WERI-Rb-1 (cell line): ENCODE results near the gene PARP12.

Experiments used
- DNase-seq: peaks from one replicate; pipeline ENCODE4 v3.0.0-alpha.2; 2020
- H3K27ac ChIP-seq: fragments of 250-450 bp; sonication (Bioruptor Pico); 2 replicates; pipeline ENCODE4 v1.5.1; 2020; ENCODE audit warnings: mild to moderate bottlenecking, moderate library complexity
- H3K27me3 ChIP-seq: fragments of 250-450 bp; sonication (Bioruptor Pico); 2 replicates; pipeline ENCODE4 v1.5.1; 2021; ENCODE audit warnings: mild to moderate bottlenecking, low read depth, moderate library complexity; ENCODE audit not compliant: insufficient read depth, severe bottlenecking
- H3K36me3 ChIP-seq: fragments of 250-450 bp; sonication (Bioruptor Pico); 2 replicates; pipeline ENCODE4 v1.5.1; 2020; ENCODE audit warnings: mild to moderate bottlenecking, moderate library complexity
- H3K4me3 ChIP-seq: 2 replicates; pipeline ENCODE4 v1.5.1; 2011; ENCODE audit warnings: low read depth, mild to moderate bottlenecking, control low read depth, low read length
- H3K9me3 ChIP-seq: fragments of 250-450 bp; sonication (Bioruptor Pico); 2 replicates; pipeline ENCODE4 v1.5.1; 2021; ENCODE audit warnings: mild to moderate bottlenecking, moderate library complexity; ENCODE audit not compliant: severe bottlenecking
- CTCF ChIP-seq: IDR thresholded peaks from 2 replicates; pipeline ENCODE4 v1.5.1; 2011; ENCODE audit warnings: low read depth, mild to moderate bottlenecking, control low read depth, inconsistent platforms, low read length

The PARP12 gene

DNA sequence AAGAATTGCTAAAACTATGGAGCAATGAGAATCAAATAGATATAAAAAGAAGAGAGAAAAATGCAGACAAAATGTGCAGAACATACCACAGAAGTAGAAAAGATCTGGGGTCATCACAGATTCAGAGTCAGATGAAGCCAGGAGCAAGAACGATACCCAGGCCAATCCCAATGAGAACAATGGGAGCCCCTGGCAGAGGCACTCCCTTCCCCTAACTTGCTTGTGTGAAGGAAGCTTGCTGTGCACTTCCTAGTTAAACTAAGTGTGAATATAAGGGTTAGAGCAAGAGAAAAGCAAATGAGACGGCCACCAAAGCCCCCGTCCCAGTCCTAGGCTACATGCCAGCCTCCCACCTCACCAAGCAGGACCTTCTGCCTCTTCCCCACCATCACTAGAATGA, 12.7 kb downstream of the PARP12 start:
- H3K4me3 ChIP-seq: no peak overlapping the region
- H3K27me3 ChIP-seq: no peaks in the 10 kb centered on the region
- DNase-seq: no peak
- H3K27ac ChIP-seq: no peak overlapping the region
- no peaks in the 10 kb centered on the region for H3K36me3 ChIP-seq
- TF ChIP-seq CTCF: no peak
- no peaks in the 10 kb centered on the region for H3K9me3 ChIP-seq

- no peak overlapping the region for H3K27ac ChIP-seq
- no peaks in the 10 kb centered on the region for H3K9me3 ChIP-seq
- no peaks in the 10 kb centered on the region for H3K27me3 ChIP-seq
- H3K36me3 ChIP-seq: no peaks in the 10 kb centered on the region
- DNase-seq: no peak
- H3K4me3 ChIP-seq: no peak overlapping the region
- TF ChIP-seq CTCF: no peak
Observed at GRCh38 chr7:140049339-140050024, 13.3 kb downstream of the PARP12 start.

- DNase-seq: no peak
- H3K36me3 ChIP-seq: no peaks in the 10 kb centered on the region
- no peaks in the 10 kb centered on the region for H3K27me3 ChIP-seq
- H3K4me3 ChIP-seq: no peak overlapping the region
- TF ChIP-seq CTCF: no peak
- no peak overlapping the region for H3K27ac ChIP-seq
- H3K9me3 ChIP-seq: no peaks in the 10 kb centered on the region
Observed at GRCh38 chr7:140048989-140049338, 13.8 kb downstream of the PARP12 start.

- no peak for TF ChIP-seq CTCF
Observed at GRCh38 chr7:140048138-140048537, 14.6 kb downstream of the PARP12 start.

DNA sequence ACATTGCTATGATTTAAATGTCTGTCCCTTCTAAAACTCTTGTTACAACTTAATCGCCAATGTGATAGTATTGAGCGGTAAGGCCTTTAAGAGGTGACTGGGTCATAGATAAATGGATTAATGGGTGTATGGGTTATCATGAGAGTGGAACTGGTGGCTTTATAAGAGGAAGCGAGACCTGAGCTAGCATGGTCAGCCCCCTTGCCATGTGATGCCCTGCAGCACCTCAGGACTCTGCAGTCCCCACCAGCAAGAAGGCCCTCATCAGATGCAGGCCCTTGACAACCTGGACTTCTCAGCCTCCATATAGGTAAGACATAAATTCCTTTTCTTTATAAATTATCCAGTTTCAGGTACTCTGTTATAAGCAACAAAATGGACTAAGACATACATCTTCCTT, 15.6 kb downstream of the PARP12 start:
- DNase-seq: no peak
- Histone ChIP-seq H3K27me3 (no peaks in the 10 kb centered on the region), H3K9me3 (no peaks in the 10 kb centered on the region), H3K36me3 (no peaks in the 10 kb centered on the region), H3K27ac (no peak overlapping the region), H3K4me3 (no peak overlapping the region)
- TF ChIP-seq CTCF: no peak

More at GRCh38 chr7:140048138-140048537, 14.6 kb downstream of the PARP12 start:
- H3K27me3 ChIP-seq: no peaks in the 10 kb centered on the region
- no peak overlapping the region for H3K27ac ChIP-seq
- DNase-seq: no peak
- no peak overlapping the region for H3K4me3 ChIP-seq
- H3K36me3 ChIP-seq: no peaks in the 10 kb centered on the region
- H3K9me3 ChIP-seq: no peaks in the 10 kb centered on the region

- Histone ChIP-seq H3K27ac (no peak overlapping the region), H3K9me3 (no peaks in the 10 kb centered on the region), H3K4me3 (no peak overlapping the region), H3K27me3 (no peaks in the 10 kb centered on the region), H3K36me3 (no peaks in the 10 kb centered on the region)
- DNase-seq: no peak
- no peak for TF ChIP-seq CTCF
Observed at GRCh38 chr7:140045697-140046096, 17.1 kb downstream of the PARP12 start.
